Uterus (tissue), 4 donors: ENCODE data around the gene SPEG. TPM values are rescaled to one million over a fixed set of nuclear protein-coding genes. Genes with fewer than 3 reads are reported as not detected.
A peak's percentile ranks its signal among the peaks of the same experiment; 100 is the strongest.

Experiments
- DNase-seq, 2 donors: peaks; one replicate each; pipeline ENCODE4 v3.0.0-alpha.2; 2019 to 2020
- H3K27ac ChIP-seq, 2 donors: fragments of 200-600 bp; sonication (generic); 1 replicate in 1 of 2; 2 replicates in 1 of 2; pipeline ENCODE4 v1.5.1; 2016 to 2018
- H3K27me3 ChIP-seq, 2 donors: fragments of 200-600 bp; sonication (generic); one replicate each; pipeline ENCODE4 v1.5.1; 2018 to 2019; ENCODE audit warnings: control low read depth in 1 of 2
- H3K36me3 ChIP-seq, 2 donors: fragments of 200-600 bp; sonication (generic); one replicate each; pipeline ENCODE4 v1.5.1; 2019; ENCODE audit warnings: control low read depth in 1 of 2
- H3K4me1 ChIP-seq, 2 donors: fragments of 200-600 bp; sonication (generic); one replicate each; pipeline ENCODE4 v1.5.1; 2018 to 2019; ENCODE audit warnings: control low read depth in 1 of 2
- H3K4me3 ChIP-seq, 2 donors: fragments of 200-600 bp; sonication (generic); 1 replicate in 1 of 2; 2 replicates in 1 of 2; pipeline ENCODE4 v1.5.1; 2018 to 2019; ENCODE audit warnings: mild to moderate bottlenecking in 1 of 2
- H3K9me3 ChIP-seq, 2 donors: fragments of 200-600 bp; sonication (generic); one replicate each; pipeline ENCODE4 v1.5.1; 2019; ENCODE audit warnings: control low read depth in 1 of 2
- POLR2A ChIP-seq, 2 donors: fragments of 450-650 bp; IDR thresholded peaks; one replicate each; pipeline ENCODE4 v1.6.1; 2016; ENCODE audit warnings: antibody characterized with exemption in 2 of 2, mild to moderate bottlenecking in 1 of 2, moderate library complexity in 1 of 2
- intact Hi-C: fragments of 100-400 bp; cut with DNase I; formaldehyde crosslinking; loops from one replicate; pipeline ENCODE4 v1.15.1; 2023; ENCODE audit warnings: low total_unique reads
- total RNA-seq, 4 donors: library from RNA; depleted of rRNA in 3 of 4; stranded (reverse); fragments of >200 nt in 3 of 4; gene quantifications; one replicate each; pipeline versions ENCODE4 v1.1.0 to v1.2.4, GENCODE V29; 2014 to 2023
- TF ChIP-seq, protein P1 (sequence below), 4 experiments: fragments of 200-600 bp in 2 of 4; fragments of 450-650 bp in 2 of 4; sonication (generic) in 2 of 4; IDR thresholded peaks; one replicate each; pipeline ENCODE4 v1.5.1; 2016 to 2019; ENCODE audit warnings: antibody characterized with exemption in 4 of 4, mild to moderate bottlenecking in 2 of 4, moderate library complexity in 1 of 4
- donor health status: DM: yes; HTN: yes; CAD: no.

SPEG gene
- total RNA-seq, 4 donors from 2014 or later = 22.9 to 318 (median 36.1) TPM

DNA sequence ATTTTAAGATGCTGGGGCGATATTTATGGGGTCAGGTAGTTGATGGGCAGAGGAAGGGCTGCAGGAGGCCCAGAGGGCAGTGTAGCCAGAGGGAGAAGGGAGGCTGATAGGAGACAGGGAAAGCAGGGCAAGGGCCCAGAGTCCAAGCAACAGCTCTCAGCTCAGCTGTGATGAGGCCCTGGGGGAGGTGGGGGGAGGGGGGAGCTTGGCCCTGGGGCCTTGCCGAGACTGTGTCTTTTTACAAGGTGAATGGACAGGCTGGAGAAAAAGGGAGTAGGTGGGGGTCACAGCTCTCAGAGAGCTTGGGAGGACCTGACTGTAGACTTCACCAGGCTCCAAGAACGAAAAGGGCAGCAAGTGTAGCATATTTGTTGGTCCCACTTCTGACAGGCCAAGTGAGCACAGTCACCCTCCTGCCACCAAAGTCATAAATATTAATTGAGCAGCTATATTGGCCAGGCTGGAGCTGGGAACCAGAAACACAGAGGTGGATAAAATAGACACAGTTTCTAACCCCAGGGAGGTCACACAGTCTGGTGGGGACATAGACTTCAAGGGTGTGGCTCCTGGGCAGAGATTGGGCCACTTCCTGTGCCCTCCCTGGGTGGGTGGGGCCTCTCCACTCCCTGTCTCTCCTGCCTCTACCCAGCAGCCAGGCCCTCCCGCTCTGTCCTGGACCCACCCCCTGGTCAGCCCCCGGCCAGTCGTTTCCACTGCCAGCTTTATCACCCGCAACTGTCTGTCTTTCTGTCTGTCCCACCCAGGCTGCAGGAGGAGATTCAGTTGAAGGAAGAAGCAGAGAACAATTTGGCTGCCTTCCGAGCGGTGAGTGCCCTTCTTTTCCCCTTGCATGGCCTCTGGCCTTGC, 15.1 kb upstream of the SPEG start:
- H3K4me1 ChIP-seq = peaks cover 0 to 6% of the 10 kb centered on the region in 2 donors
- intact Hi-C loops = no loop called here
- H3K27me3 ChIP-seq = no peaks in the 10 kb centered on the region
- no peaks in the 10 kb centered on the region for H3K9me3 ChIP-seq
- peak in 1 of 2 donors; percentile 67 for DNase-seq
- H3K4me3 ChIP-seq = peak overlapping the region; percentile 56 to 75
- TF ChIP-seq, protein P1, sequence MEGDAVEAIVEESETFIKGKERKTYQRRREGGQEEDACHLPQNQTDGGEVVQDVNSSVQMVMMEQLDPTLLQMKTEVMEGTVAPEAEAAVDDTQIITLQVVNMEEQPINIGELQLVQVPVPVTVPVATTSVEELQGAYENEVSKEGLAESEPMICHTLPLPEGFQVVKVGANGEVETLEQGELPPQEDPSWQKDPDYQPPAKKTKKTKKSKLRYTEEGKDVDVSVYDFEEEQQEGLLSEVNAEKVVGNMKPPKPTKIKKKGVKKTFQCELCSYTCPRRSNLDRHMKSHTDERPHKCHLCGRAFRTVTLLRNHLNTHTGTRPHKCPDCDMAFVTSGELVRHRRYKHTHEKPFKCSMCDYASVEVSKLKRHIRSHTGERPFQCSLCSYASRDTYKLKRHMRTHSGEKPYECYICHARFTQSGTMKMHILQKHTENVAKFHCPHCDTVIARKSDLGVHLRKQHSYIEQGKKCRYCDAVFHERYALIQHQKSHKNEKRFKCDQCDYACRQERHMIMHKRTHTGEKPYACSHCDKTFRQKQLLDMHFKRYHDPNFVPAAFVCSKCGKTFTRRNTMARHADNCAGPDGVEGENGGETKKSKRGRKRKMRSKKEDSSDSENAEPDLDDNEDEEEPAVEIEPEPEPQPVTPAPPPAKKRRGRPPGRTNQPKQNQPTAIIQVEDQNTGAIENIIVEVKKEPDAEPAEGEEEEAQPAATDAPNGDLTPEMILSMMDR (IDR thresholded peaks at IDR 0.05) = no peak
- no peak for TF ChIP-seq POLR2A (IDR thresholded peaks at IDR 0.05)
- peak overlapping the region; percentile 93 to 99 for H3K27ac ChIP-seq
- H3K36me3 ChIP-seq = no peaks in the 10 kb centered on the region

- peak in 1 of 2 donors; percentile 20 for DNase-seq
- Histone ChIP-seq H3K27ac (peak overlapping the region; percentile 93 to 99), H3K9me3 (no peaks in the 10 kb centered on the region), H3K4me3 (peak overlapping the region; percentile 56 to 75), H3K36me3 (no peaks in the 10 kb centered on the region), H3K27me3 (no peaks in the 10 kb centered on the region), H3K4me1 (peaks cover 0 to 2% of the 10 kb centered on the region in 2 donors)
- no peak for TF ChIP-seq POLR2A (IDR thresholded peaks at IDR 0.05)
- TF ChIP-seq, protein P1 (IDR thresholded peaks at IDR 0.05) = no peak
- intact Hi-C loops = no loop called here
These were observed 14.0 kb upstream of the SPEG start for GRCh38 chr2:219420687-219421086.

- Histone ChIP-seq H3K36me3 (no peaks in the 10 kb centered on the region), H3K4me1 (no peaks in the 10 kb centered on the region), H3K4me3 (peak overlapping the region; percentile 56 to 75)
These were observed 13.3 kb upstream of the SPEG start for GRCh38 chr2:219421323-219421722.

GRCh38 chr2:219422952-219423534, 11.6 kb upstream of the SPEG start:
- Histone ChIP-seq H3K27me3 (no peaks in the 10 kb centered on the region), H3K4me3 (peak overlapping the region; percentile 25 to 75), H3K4me1 (no peaks in the 10 kb centered on the region), H3K36me3 (no peaks in the 10 kb centered on the region), H3K9me3 (no peaks in the 10 kb centered on the region), H3K27ac (peak overlapping the region; percentile 93 to 99)
- TF ChIP-seq, protein P1 (IDR thresholded peaks at IDR 0.05) = no peak
- no peak for TF ChIP-seq POLR2A (IDR thresholded peaks at IDR 0.05)
- intact Hi-C loops = no loop called here
- DNase-seq = peak in 1 of 2 donors; percentile 20

More at GRCh38 chr2:219421323-219421722, 13.3 kb upstream of the SPEG start:
- no peaks in the 10 kb centered on the region for H3K9me3 ChIP-seq
- H3K27ac ChIP-seq = peak overlapping the region; percentile 93 to 99
- no peak for TF ChIP-seq POLR2A (IDR thresholded peaks at IDR 0.05)
- TF ChIP-seq, protein P1 (IDR thresholded peaks at IDR 0.05) = peak in 2 of 4 experiments; percentile 24 to 25
- intact Hi-C loops = no loop called here
- peak in 1 of 2 donors; percentile 40 for DNase-seq
- no peaks in the 10 kb centered on the region for H3K27me3 ChIP-seq
